Stimulated activated CD8-positive, alpha-beta memory T cell treated with anti-CD3 and anti-CD28 coated beads, Interleukin-7, amount 100 ng/mL, for 48 hours (primary cell): ENCODE results near the gene CCDC187.
"Not testable (repeated sequence)": the region's sequence is repeated elsewhere in the genome, so short reads cannot be mapped to it uniquely, and the experiment has no call there.

Source experiments
- DNase-seq, 2 donors: peaks; one replicate each; pipeline ENCODE4 v3.0.0-alpha.2; 2020; ENCODE audit warnings: low read depth in 1 of 2; ENCODE audit errors: extremely low read depth in 1 of 2

The CCDC187 gene

DNA sequence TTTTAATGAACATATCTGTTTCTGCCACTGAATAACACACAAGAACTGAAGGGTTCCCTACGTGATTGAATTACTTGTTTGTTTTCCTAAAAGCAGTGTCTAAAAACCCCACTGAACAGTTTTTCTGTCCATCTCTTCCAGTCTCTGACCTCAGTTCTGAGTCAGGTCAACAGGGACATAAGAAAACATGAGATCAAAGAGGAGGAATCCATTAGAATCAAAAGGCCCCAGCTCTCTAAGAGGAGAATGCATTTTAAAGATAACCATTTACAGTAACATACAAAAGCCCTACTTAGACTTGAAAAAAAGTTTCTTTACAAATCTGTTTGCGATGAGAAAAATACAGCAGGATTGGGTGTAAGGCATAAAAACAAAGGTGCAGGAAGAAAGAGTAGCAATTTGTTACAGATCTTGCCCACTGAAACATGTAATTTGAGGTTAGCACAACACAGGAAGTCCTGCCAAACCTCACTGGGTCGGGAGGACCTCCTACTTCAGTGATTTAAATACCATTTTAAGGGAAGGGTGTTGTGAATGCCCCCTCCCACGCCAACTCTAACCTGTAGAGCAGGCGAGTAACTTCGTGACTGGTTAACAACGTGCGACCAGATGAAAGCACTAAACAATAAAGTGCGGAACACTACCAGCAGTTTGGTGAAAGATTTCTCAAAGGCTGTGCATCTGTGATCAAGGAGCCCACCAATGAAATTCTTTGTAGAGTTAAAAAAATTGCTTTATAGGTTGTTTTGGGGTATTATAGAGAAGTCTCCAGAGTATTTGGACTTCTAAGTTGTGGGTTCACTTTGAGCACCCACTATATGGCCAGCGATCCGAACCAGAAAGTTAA is 59.5 kb downstream of the CCDC187 start:
- peak; percentile 43 to 77 for DNase-seq

DNA sequence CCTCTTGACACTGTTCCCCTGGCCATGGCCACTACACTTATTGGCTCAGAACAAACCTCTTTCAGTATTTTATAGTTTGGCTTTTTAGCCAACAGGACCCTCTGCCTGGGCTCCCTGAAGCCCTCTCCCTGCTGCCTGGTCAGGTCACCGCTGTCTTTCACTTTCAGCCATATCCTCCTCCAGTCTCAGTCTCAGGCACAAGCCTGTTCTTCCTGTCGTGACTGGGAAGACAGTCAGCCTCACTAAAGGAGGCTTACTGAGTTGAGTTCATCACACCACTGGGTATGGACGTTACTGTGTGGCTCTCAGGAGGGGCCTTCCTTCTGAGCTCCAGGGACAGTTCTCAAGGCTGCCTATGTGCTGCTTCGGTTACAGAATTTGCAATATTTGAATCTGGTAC is 60.3 kb downstream of the CCDC187 start:
- no peak for DNase-seq

DNA sequence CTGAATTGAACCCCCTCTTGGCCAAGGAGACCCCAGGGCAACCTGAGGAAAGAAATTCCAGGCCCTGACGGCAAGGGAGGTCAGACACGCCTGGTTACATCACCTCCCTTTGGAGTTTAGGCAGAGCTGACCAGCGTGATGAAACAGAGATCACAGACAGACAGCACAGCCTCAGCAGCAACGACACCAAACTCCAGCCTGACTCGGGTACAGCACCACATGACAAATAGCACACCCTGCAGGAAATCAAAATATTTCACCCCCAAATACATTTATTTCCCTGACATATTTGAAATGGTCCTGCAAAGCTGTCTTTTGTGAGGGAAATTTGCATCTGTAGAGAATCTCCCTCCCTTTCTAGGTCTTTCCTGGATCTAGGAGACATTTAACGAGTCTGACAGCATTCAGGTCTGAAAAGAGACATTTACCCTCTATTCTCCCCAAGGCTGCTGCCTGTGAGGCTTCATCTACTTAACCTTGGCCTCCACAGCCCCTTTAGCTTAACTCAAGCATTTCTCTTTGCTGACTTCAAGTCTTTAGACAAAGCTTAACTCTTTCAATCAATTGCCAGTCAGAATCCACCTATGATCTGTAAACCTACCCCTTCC is 60.9 kb downstream of the CCDC187 start:
- no peak for DNase-seq

DNA sequence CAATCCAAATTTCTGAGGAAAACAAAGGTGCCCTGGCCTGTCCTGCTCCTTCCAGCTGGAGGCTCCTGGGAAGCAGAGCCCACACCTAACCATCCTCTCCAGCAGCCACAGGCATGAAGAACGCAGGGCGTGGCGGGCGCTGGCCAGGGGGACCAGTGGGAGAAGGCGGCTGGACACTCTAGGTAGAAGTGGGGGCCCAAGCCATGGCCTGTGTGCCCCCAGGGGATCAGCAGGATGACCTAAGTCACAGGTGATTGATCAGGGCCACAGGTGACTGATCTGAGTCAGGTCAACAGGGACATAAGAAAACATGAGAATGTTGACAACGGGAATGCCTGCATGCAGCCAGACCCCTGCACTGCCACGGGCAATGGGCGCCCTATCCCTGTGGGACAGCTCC is 61.6 kb downstream of the CCDC187 start:
- no peak for DNase-seq

DNA sequence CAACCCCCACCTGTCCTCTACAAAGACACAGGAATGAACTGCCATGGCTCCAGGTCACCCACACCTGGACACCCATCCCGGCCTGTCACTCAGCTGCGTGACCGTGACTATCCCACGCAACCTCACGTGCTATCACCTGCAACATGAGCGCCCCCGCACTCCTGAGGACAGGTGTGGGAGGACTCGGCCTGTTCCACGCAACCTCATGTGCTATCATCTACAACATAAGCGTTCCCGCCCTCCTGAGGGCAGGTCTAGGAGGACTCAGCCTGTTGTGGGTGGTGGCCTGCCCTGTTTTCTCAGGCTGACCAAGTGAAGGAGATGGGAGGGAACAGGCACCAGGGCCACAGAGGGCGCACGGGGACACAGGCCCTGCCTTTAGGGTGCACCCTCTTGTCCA is 62.4 kb downstream of the CCDC187 start:
- no peak for DNase-seq

DNA sequence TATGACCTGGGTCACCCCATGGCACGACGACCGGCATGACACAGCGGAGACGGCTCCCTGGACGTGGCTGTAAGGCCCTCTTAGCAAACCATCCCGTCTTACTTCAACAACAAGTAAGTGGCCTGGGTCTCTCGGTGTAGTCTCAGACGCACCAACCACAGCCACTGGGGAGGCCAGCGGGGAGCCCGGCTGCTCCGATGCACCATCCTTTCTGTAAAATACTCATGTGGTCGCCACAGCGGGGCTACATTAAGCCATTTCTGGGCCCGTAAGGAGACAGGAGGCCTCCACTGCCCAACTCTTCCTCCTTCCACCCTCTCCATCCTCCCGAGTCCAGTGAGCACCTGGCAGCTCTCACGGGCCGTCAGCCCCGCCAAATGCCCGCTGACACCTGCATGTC is 63.0 kb downstream of the CCDC187 start:
- no peak for DNase-seq

DNA sequence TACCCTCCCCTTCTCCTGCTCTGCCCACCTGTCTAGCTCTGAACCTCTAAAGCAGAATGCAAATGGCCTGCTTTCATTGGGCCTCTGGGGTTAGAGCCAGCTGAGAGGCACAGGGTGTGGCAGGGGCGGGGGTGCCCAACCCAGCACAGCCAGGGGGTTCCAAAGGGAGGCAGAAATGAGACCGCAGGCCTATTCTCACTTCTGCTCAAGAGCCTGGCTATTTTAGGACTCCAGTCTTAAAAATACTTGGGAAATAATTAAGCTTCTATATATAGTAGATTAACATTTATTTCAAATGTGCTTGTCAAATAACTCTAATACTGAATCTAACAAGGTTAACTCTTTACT is 63.9 kb downstream of the CCDC187 start:
- DNase-seq = no peak

DNA sequence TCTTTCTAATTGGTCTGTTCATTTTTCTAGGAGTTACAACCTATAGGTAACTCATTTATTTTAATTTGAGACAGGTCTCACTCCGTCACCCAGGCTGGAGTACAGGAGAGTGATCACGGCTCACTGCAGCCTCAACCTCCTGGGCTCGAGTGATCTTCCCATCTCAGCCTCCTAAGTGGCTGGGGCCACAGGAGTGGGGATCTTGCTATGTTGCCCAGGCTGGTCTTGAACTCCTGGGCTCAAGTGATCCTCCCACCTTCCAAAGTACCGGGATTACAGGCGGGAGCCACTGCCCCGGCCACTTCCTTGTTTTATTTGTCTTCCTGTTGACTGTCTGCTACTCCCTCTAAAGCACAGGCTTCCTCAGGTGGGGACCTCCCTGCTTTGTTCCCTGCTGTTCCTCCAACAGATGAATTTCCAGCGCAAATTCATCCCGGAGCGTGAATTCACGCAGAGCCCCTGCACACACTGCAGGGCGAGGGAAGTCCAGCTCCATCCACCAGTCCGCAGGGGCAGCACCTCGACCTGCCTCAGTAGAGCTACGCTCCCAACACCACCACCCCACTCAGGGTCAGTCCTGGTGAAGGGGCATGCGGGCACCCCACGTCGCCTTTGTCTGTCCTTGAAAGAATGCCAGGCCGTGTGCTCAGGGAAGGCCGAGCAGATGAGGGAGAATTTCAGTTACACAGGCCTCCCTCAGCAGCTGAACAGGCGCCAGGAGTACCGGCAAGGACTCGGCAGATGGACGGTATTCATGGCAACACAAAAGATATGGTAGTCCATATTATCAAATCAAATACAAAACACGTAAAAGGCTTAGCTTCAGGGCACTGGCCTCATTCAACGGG is 64.5 kb downstream of the CCDC187 start:
- no peak for DNase-seq

DNA sequence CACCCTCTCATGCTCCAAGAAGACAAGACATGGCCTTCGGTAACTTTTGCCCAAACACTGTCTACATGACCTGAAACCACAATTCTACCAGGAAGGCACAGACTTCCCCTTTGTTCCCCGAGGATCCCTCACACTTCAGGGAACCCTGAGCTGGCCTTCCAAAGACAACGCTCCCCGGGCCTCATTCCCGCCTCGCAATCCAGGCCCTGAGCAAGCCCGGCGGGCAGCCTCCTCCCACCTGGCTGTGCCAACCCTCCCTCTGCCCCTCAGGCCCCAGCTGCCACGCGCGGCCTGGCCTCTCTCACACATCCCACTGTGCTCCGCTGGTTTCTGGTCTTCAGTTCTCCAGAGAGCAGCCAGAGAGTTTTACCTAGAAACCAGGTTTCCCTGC is 65.6 kb downstream of the CCDC187 start:
- DNase-seq = no peak

DNA sequence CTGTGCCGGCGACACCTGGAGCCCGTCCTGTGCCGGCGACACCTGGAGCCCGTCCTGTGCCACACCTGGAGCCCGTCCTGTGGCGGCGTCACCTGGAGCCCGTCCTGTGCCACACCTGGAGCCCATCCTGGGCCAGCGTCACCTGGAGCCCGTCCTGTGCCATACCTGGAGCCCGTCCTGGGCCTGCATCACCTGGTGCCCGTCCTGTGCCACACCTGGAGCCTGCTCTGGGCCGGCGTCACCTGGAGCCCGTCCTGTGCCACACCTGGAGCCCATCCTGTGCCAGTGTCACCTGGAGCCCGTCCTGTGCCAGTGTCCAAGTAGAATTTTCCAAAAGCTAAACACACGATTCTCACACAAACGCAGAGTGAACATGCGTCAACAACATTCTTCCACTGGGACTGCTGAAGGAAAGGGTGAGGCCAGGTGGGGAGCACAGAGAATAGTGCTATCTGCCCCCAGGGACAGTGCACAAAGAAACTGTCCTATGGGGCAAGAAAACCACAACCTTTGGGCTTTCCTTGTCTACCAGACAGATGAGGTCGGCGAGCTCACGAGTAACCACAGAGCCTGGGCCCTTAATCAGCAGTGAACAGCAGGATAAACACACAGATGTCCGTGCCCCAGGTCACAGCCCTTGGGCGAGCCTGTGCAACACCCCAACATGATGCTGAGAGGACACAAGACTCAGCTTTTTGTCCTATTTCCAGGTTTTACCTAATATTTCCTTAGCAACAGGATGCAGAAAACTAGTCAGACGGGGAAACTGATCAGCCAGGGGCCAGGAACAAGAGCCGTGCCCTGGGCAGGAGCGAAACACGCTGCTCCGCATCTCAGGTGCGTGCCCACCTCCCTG is 66.2 kb downstream of the CCDC187 start:
- no peak for DNase-seq

DNA sequence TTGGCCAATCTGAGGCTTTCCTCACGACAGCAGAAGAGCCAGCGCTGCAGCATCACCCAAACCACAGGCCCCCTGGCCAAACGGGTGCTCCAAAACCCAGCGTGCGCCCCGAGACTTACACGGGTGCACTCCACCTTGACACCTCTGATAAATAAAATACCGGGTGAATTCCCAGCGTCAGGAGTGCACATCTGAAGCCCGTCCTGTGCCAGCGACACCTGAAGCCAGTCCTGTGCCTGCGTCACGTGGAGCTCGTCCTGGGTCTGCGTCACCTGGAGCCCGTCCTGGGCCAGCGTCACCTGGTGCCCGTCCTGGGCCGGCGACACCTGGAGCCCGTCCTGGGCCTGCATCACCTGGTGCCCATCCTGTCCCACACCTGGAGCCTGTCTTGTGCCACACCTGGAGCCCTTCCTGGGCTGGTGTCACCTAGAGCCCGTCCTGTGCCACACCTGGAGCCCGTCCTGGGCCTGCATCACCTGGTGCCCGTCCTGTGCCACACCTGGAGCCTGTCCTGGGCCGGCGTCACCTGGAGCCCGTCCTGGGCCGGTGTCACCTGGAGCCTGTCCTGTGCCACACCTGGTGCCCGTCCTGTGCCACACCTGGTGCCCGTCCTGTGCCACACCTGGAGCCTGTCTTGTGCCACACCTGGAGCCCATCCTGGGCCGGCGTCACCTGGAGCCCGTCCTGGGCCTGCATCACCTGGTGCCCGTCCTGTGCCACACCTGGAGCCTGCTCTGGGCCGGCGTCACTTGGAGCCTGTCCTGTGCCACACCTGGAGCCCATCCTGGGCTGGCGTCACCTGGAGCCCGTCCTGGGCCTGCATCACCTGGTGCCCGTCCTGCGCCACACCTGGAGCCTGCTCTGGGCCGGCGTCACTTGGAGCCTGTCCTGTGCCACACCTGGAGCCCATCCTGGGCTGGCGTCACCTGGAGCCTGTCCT is 67.2 kb downstream of the CCDC187 start:
- DNase-seq = not testable (repeated sequence)

DNA sequence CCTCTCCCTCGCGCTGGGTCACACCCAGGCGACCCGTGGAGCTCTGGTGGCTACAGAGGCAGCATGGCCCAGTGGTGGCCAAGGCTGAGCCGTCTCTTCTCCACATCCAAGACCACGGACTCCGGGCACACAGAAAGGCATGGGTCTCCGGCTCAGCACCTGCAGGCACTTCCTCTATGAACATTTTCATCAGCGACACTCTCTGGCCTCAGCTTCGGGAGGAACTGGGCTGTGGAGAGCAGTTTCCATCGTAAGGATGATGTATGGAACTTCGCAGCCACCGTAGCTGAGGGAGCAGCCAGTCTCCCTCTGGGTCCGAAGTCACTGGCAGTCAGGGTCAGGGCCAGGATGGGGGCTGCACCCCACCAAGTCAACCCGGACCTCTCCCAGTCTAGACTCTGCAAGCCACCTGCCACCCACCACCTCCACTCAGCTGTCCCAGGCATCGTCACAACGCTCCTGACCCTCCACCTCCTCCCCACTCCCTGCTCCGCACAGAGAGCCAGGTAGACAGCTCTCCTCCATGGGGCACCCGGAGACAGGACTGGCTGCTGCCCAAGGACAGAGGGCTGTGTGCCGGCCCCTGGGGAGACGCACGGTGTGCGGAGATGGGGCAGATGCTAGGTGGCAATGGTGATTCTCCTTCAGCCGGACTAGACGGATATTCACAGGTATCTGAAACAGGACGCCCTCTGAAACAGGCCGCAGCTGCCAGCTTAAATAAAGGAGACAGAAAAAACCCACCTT is 68.0 kb downstream of the CCDC187 start:
- no peak for DNase-seq

DNA sequence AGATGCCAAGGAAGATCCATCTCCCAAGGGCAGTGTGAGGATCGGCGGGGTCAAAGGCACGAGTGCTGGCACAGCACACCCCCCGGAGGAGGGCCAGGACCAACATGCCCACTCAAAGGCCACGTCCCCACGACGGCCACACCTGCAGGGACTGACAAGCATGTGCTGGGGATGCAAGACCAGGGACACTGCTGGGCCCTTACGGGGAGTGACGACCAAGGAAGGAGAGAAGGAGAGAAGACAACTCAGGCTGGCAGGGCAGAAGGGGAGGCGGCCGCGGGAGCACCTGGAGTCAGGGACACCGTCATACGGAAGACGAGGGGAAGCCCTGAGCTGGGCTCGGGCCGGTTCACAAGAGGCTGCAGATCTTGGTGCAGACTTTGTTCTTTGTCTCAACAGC is 68.7 kb downstream of the CCDC187 start:
- no peak for DNase-seq

DNA sequence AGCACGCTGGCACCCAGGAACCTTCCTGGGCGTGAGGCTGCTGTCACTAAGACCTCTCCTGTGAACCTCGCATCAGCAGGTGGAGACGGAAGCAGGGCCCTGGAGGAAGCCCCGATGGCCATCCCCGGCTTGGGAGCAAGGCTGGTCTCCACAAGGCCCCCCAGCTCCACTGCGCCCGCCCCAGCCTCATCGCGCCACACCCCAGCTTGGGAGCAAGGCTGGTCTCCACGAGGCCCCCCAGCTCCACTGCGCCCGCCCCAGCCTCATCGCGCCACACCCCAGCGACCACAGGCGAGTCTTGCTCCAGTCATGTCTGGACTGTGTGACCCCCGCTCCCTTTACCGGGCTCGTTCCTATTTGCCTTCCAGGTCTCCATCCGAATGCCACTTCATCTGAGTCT is 69.3 kb downstream of the CCDC187 start:
- DNase-seq = no peak

DNA sequence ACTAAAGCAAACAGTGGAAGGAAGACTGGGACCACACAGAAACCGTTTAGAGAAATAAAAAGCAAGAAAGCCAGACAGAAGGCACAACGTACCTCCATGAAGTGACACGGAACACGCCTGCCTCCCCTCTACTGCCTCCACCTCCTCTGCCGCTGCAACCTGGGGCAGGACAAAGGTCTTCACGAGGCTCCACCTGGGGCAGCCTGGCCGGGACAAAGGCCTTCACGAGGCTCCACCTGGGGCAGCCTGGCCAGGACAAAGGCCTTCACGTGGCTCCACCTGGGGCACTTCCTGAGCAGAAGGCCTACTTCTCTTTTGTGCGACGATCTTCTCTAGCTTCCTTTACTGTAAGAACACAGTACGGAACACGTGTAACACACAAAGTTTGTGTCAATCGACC is 70.0 kb downstream of the CCDC187 start:
- no peak for DNase-seq

DNA sequence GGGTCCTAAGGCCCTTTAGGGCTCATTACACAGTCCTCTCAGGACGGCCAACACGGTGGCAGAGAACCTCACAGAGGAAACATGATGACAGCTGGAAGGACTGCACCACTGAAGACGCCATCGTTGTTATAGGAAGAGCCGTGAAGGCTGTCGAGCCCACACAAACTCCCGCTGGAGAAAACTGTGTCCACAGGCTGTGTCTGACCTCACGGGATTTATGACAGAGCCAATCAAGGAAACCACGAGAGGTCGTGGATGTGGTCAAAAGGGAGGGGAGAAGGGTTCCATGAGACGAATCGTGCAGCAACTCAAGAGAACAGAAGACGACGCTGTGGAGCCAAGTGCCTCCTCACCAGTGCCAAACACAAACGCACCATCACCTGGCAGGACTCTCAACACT is 70.5 kb downstream of the CCDC187 start:
- no peak for DNase-seq

DNA sequence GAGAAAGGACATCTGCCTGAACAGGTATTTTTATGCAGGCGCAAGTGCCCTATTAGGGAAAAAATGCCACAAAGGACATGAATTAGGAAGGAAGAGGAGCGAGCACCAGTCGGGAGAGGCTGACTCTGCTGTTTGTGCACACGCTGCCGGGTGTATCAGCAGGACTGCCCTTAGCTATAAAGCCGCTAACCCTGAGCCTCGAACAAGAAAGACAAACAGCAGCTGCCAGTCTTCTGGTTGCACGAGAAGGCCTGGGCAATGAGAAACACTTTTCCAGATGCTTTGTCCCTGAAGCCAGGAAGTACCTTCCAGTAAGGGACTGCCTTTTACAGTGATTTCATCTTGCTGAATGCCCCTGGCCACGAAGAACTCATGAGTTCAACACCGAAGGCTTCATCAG is 70.9 kb downstream of the CCDC187 start:
- DNase-seq = no peak

DNA sequence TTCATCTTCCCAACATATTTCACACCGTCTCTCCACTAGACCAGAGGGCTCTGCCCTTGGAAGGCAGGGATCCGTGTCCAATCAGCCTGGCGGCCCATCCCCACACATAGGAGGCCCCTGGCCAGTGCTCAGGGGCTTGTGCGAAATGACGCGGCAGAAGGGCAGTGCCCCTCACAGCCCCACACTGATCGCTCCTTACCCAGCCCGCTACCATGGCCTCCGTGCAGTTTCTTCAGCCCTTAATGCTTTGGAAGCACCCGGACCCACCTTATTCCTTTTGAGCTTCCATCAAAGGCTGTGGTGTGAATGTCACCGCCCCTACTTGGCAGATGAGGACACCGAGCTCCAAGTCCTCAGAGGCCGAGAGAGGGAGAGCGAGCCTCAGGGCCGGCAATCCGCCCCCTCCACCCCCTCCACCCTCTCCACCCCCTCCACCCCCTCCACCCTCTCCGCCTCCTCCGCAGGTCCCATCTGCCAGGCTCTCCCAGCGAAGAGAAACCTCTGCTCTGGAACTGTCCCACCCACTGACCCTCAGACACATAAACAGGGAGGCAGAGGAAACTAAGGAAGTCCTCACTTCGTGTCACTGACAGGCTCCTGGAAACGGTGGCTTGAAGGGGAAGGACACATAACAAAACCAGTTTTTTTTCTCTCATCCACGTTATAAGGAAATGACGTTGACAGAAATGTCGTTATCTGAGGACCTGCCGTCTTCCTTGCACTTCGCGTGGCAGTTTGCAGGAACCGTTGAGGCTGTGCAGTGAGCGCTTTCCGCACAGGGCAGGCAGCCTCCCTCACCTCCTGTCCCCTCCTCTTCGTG is 72.2 kb downstream of the CCDC187 start:
- no peak for DNase-seq
